ENCODE measurements around the gene SYTL4.
A peak's percentile ranks its signal among the peaks of the same experiment; 100 is the strongest.
"Not testable (repeated sequence)": the region's sequence is repeated elsewhere in the genome, so short reads cannot be mapped to it uniquely, and the experiment has no call there.

SYTL4 gene

GRCh38 chrX:100731441-100732281 is at the start of gene SYTL4:
Gene SYTL4, minus strand, starts transcription at chrX:100732121. Its CDS starts 30,084 bp downstream, at chrX:100702037.
- DNase-seq (ENCODE audit: insufficient read length, low spot score) (peak; percentile 32), FAIRE-seq (no peak)
- TF ChIP-seq CTCF (IDR thresholded peaks at IDR 0.05; ENCODE audit: insufficient read depth, missing control alignments) = no peak

- DNase-seq (ENCODE audit: insufficient read length, low spot score); FAIRE-seq: not testable (repeated sequence)
Measured at GRCh38 chrX:100769439-100769838, 37.5 kb upstream of the SYTL4 start.

- peak; percentile 46 for FAIRE-seq
- peak; percentile 96 for TF ChIP-seq CTCF (IDR thresholded peaks at IDR 0.05; ENCODE audit: insufficient read depth, missing control alignments)
- no peak for DNase-seq (ENCODE audit: insufficient read length, low spot score)
Measured at GRCh38 chrX:100768679-100769338, 36.9 kb upstream of the SYTL4 start.

GRCh38 chrX:100750883-100751282 is 19.0 kb upstream of the SYTL4 start:
- no peak for TF ChIP-seq CTCF (IDR thresholded peaks at IDR 0.05; ENCODE audit: insufficient read depth, missing control alignments)
- no peak for FAIRE-seq
- DNase-seq (ENCODE audit: insufficient read length, low spot score) = no peak

GRCh38 chrX:100748108-100748507 is 16.2 kb upstream of the SYTL4 start:
- DNase-seq (ENCODE audit: insufficient read length, low spot score) (no peak), FAIRE-seq (no peak)
- TF ChIP-seq CTCF (IDR thresholded peaks at IDR 0.05; ENCODE audit: insufficient read depth, missing control alignments) = no peak

GRCh38 chrX:100747703-100748102 is 15.8 kb upstream of the SYTL4 start:
- TF ChIP-seq CTCF (IDR thresholded peaks at IDR 0.05; ENCODE audit: insufficient read depth, missing control alignments) = no peak
- DNase-seq (ENCODE audit: insufficient read length, low spot score) = no peak
- FAIRE-seq = no peak

- DNase-seq (ENCODE audit: insufficient read length, low spot score) (no peak), FAIRE-seq (no peak)
- TF ChIP-seq CTCF (IDR thresholded peaks at IDR 0.05; ENCODE audit: insufficient read depth, missing control alignments) = no peak
Measured at GRCh38 chrX:100747090-100747489, 15.2 kb upstream of the SYTL4 start.

Measured in D721Med (cell line).